GM12878 (cell line): Measurements from ENCODE around the gene STK4.

Experiments used
- GABPA ChIP-seq: IDR thresholded peaks from 2 replicates; pipeline ENCODE4 v1.6.1; 2014; ENCODE audit warnings: antibody characterized with exemption, low read depth, mild to moderate bottlenecking, inconsistent platforms
- MTA3 ChIP-seq: IDR thresholded peaks from 2 replicates; pipeline ENCODE4 v1.6.1; 2012; ENCODE audit warnings: low read length, inconsistent platforms, borderline replicate concordance
- POLR2A ChIP-seq: IDR thresholded peaks from 2 replicates; pipeline ENCODE4 v1.6.1; 2011; ENCODE audit warnings: low read depth, mild to moderate bottlenecking, low read length
- RAD21 ChIP-seq: IDR thresholded peaks from 2 replicates; pipeline ENCODE4 v1.6.1; 2011; ENCODE audit warnings: mild to moderate bottlenecking, low read depth, low read length, moderate library complexity; ENCODE audit not compliant: insufficient read depth
- SMC3 ChIP-seq: IDR thresholded peaks from 2 replicates; pipeline ENCODE4 v1.6.1; 2011; ENCODE audit warnings: low read length, improper control_type of control experiment, borderline replicate concordance
- TCF7 ChIP-seq: IDR thresholded peaks from 2 replicates; pipeline ENCODE4 v1.6.1; 2014; ENCODE audit warnings: antibody characterized with exemption, borderline replicate concordance
- YY1 ChIP-seq: IDR thresholded peaks from 2 replicates; pipeline ENCODE4 v1.6.1; 2011; ENCODE audit warnings: low read depth, mild to moderate bottlenecking, low read length
- ZNF274 ChIP-seq: IDR thresholded peaks from one replicate; pipeline ENCODE4 v1.8.0; 2011; ENCODE audit not compliant: insufficient read length, insufficient read depth
- TF ChIP-seq, protein P1 (sequence below): fragments of 150-350 bp; IDR thresholded peaks from 2 replicates; pipeline ENCODE4 v1.6.1; 2016; ENCODE audit warnings: low read depth, low read length
- TF ChIP-seq, protein P2 (sequence below), 3 experiments: IDR thresholded peaks in 2 of 3; conservative IDR thresholded peaks in 1 of 3; 2 replicates each; pipeline ENCODE4 v1.5.1; 2011; ENCODE audit warnings: low read depth in 3 of 3, low read length in 3 of 3, mild to moderate bottlenecking in 3 of 3, control low read depth in 2 of 3, moderate library complexity in 2 of 3, inconsistent platforms in 1 of 3, mixed read lengths in 1 of 3; ENCODE audit not compliant: control insufficient read depth in 2 of 3, insufficient read depth in 1 of 3; ENCODE audit errors: extremely low read depth in 1 of 3

DNA sequence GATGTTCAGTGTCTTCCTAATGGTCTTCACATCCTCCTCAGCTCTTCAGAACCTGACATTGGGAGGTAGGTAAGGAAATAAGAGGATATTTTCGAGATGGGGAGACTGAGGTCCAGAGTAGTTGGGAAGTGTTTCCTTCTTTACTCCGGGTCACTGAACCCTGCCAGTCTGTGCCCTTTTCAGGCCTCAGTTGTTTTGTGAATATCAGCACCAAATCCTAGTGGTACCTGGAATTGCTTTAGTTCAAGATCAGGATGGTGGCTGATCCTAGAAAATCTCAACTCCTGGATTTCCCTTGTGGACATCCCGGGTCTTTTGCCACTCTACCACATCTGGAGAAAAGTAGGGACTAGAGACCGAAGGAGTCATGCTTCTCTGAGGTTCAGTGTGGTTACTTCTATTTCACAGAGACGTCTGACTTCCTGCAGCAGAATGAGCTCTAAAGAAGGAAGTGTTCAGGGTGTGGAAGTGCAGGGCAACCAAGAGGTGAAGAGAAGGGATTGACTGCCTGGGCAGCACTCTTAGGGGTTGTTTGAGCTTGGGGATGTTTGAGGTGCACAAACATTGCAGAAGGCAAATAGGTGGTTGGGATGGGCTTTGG is 995 bp downstream of the STK4 start:
- TF ChIP-seq GABPA (no peak), TCF7 (no peak), RAD21 (no peak), YY1 (no peak), MTA3 (no peak), POLR2A (no peak), ZNF274 (no peak), SMC3 (no peak)
- TF ChIP-seq, protein P1, sequence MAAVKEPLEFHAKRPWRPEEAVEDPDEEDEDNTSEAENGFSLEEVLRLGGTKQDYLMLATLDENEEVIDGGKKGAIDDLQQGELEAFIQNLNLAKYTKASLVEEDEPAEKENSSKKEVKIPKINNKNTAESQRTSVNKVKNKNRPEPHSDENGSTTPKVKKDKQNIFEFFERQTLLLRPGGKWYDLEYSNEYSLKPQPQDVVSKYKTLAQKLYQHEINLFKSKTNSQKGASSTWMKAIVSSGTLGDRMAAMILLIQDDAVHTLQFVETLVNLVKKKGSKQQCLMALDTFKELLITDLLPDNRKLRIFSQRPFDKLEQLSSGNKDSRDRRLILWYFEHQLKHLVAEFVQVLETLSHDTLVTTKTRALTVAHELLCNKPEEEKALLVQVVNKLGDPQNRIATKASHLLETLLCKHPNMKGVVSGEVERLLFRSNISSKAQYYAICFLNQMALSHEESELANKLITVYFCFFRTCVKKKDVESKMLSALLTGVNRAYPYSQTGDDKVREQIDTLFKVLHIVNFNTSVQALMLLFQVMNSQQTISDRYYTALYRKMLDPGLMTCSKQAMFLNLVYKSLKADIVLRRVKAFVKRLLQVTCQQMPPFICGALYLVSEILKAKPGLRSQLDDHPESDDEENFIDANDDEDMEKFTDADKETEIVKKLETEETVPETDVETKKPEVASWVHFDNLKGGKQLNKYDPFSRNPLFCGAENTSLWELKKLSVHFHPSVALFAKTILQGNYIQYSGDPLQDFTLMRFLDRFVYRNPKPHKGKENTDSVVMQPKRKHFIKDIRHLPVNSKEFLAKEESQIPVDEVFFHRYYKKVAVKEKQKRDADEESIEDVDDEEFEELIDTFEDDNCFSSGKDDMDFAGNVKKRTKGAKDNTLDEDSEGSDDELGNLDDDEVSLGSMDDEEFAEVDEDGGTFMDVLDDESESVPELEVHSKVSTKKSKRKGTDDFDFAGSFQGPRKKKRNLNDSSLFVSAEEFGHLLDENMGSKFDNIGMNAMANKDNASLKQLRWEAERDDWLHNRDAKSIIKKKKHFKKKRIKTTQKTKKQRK: no peak
- TF ChIP-seq, protein P2, sequence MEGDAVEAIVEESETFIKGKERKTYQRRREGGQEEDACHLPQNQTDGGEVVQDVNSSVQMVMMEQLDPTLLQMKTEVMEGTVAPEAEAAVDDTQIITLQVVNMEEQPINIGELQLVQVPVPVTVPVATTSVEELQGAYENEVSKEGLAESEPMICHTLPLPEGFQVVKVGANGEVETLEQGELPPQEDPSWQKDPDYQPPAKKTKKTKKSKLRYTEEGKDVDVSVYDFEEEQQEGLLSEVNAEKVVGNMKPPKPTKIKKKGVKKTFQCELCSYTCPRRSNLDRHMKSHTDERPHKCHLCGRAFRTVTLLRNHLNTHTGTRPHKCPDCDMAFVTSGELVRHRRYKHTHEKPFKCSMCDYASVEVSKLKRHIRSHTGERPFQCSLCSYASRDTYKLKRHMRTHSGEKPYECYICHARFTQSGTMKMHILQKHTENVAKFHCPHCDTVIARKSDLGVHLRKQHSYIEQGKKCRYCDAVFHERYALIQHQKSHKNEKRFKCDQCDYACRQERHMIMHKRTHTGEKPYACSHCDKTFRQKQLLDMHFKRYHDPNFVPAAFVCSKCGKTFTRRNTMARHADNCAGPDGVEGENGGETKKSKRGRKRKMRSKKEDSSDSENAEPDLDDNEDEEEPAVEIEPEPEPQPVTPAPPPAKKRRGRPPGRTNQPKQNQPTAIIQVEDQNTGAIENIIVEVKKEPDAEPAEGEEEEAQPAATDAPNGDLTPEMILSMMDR (IDR thresholded peaks at IDR 0.05 in 2 of 3, conservative IDR thresholded peaks at IDR 0.05 in 1 of 3; ENCODE audit: control insufficient read depth in 2 of 3, extremely low read depth in 1 of 3, insufficient read depth in 1 of 3, low read depth in 3 of 3, low read length in 3 of 3): no peak
